GM19463 (cell line): ENCODE measurements around the gene IKBKE.

Source experiments
- ATAC-seq: cut with Tn5 transposase; IDR thresholded peaks from one replicate; pipeline ENCODE4 v1.9.1; 2021; ENCODE audit warnings: mild to moderate bottlenecking, moderate library complexity; ENCODE audit not compliant: unreplicated experiment

IKBKE gene

DNA sequence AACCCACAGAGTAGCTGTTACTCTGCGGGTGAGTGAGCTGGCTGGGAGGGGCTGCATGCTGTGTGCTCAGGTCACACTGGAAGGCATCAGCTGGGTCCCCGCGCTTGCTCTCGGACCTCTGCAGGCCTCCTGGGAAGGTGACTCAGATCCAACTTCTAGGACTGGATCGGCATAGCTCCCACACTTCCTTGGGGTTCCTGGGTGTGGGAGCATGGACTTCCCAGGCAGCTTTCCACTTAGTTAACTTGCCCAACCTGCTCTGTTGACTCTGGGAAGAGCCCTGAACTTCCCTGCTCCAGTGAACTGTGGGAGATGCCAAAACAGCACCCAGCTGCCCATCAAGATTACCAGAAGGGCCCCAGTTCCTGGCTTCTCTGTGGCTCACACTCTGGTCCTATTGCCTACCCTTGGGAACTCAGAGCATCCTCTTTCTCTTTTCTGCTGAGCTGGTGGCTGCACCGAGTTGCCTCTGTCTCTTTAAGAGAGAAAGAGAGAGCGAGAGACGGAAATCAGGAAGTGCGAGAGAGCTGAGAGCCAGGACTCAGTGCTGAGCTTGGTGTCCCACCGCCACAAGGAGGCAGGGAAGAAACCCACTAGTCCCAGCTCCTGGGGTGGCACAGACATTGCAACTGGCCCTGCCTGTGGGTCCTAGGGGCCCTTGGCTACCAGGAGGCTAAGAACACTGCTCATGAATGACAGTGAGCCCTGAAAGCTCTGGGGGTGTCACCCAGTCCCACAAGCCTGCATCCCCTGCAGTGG lies at the start of gene IKBKE:
IKBKE (plus strand) TSS at position 544 of the 759 bp plus-strand sequence. CDS start 2,752 bp downstream, outside the sequence.
- ATAC-seq, result peak; percentile 55

DNA sequence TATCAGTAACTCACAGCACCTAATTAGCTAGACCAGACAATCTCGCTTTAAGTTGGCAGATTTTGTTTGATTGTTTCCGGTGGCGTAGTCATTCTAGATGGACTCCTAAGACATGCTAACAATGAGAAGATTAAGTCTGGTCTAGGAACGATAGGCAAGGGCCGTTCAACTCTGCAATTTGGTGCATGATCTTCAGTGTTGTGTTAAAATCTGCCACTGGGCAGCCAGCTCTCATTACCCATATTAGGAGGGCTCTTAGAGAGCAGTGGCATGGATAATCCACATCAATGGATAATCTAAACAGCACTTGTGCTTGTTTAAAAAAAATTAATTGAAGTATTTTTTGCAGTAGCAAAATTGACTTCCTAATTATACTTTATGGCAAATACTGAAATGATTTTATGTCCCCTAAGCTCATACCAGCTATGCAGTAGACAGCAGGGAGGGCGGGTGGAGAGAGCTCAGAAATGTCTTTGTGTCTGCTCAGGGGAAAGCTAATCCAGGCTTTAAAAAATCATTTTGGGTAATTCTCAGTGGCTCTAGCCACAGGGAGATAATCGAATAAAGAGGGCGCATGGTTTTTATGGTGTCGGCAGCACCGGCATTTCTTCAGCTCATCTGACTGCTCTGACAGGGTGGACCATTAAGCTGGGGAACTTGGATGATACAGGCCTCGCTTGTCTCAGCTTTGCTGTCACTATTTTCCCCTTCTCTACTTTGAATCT lies 48.5 kb upstream of the IKBKE start:
- no peak for ATAC-seq

DNA sequence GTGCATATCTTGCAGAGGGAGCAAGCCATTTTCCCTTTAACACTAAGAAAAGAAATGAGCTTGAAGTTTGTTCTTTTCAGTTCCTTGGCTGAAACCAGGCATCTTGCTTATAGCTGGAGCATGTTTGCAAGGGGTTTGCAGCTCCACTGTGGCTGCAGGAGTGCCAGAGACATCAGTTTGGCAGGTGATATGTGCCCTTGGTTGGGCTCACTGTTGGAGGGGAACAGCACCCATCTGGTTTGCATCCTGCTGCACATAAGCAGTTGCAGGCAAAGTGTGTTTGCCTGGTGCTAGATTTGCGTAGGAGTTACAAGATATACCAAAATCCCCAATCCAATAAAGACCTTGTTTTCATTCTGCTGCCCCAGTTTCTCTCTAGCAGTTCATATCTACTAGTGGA lies 47.8 kb upstream of the IKBKE start:
- ATAC-seq, result no peak

DNA sequence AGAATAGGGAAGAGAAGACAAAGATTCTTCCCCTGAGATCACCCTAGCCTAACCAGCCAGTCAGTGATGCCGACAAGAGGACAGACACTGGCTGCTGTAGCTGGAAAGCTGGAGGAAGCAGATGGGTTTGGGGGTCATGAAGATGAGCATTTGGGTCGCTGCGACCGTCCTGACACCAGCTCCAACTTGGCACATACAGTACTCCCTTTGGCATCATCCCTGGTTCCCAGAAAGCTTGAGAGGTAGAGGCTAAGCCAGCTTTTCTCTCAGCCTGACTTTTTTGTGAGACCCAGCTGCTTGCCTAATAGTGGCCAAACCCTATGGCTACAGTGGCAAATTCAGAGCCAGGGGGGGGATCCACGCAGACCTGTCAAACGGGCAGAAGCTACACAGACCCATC lies 43.0 kb upstream of the IKBKE start:
- ATAC-seq, result no peak

DNA sequence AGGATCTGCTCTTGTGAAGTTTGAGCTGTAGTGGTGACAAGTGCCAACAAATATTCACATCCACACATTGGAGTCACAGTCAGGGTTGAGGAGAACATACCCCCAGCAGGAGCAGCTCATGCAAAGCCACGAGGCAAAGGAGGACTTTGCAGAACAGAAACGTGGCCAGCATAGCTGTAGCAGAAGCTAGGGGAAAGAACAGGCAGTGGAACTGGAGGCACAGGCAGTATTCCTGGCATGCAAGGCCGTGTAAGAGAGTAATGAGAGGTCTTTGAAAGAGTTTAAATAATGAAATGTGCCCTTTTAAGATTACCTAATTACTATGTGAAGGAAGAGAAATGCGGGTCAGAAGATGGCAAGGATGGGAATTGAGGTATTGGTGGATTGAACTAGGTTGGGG lies 40.9 kb upstream of the IKBKE start:
- no peak for ATAC-seq

DNA sequence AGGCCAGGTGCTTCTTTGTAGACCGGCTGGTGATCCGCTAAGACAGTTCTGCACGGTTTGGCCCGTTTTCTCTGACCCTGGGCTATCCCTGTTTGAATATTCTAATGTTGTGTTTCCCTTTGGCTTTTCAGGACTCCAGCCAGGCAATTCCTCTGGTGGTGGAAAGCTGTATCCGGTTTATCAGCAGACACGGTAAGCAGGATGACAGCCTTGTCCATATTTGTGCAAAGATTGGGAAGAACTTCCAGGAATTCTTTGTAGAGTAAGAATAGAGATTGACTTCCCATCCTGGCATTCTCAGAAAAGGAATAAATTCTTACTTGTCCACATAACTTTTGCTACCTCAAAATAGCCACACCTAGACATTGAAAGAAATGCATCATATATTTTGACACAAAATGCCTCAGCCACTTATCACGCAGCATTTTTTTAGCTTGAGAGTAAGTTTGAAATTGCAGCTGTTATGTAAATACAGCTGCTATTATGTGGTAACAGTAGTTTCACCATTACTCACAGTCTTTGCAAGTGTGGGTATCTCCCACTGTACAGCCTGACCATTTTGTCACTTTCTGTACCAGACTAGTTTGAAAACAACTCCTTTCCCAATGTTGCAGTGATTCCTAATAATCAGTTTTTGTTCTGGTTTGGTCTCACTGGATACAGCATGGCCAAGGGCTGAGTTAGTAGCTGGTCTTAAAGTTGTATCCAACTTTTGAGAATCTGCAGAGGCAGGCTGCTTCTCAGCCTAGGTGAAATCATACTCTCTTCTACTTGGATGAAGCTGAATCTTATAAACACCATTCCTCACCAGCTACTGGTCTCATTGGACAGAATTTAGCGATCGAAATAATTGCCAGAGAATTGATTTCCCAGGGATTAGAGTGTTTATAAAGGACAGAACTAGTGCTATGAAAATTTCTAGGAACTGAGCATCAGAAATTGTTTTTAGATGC lies 40.0 kb upstream of the IKBKE start:
- peak; percentile 100 for ATAC-seq

DNA sequence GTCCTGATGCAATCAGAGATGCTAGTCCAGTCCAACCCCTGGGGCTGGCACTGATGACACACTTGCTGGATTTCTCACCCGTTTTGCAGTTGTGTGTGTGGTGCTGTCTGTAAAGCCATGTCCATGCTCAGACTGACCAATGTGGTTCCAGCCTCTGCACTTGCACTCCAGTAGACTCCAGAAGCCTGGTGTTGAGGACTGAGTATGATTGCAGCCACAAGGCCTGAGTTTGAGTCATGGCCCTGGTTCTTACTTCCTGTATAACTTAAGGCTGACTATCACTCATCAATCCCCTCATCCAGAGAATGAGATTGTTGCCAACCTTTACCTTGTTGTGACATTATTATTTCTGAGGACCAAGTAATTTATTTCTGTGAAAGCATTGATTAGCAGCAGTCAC lies 34.8 kb upstream of the IKBKE start:
- no peak for ATAC-seq

DNA sequence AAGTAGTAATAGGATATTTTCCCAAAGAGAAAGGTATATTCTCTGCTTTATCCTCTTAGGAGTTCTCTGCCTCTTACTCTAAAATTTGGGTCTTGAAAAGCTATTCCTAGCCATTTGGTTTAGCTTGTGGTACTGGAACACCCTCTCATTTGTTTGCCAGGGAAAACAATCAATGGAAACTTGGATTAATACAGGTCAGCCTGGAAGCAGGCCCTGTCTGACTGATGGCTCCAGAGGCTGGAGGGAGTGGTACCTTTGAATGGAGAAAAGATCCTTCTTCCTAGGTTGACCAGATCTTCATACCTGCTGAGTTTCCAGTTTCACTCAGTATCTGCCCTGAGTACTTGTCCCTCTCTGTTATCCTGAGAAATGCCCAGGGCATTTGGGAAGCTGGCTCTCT lies 31.7 kb upstream of the IKBKE start:
- no peak for ATAC-seq

DNA sequence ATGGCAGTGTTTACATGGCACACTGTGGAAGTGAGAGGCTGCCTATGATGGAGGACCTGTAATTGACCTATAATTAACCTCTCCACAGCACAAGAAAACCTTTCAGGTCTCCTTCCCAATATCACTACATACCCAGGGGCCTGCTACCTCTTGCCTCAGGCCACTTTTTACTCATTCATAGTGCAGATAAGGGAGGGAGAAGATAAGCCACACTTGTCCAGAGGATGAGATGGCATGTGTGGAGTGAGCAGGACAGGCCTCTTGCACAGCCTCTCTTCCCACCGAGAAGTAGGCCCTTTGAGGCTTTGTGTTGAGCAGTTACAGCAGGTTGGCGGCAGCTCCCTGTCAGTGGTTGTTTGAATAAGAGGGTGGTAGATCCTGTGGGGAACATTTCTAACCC lies 31.1 kb upstream of the IKBKE start:
- no peak for ATAC-seq

DNA sequence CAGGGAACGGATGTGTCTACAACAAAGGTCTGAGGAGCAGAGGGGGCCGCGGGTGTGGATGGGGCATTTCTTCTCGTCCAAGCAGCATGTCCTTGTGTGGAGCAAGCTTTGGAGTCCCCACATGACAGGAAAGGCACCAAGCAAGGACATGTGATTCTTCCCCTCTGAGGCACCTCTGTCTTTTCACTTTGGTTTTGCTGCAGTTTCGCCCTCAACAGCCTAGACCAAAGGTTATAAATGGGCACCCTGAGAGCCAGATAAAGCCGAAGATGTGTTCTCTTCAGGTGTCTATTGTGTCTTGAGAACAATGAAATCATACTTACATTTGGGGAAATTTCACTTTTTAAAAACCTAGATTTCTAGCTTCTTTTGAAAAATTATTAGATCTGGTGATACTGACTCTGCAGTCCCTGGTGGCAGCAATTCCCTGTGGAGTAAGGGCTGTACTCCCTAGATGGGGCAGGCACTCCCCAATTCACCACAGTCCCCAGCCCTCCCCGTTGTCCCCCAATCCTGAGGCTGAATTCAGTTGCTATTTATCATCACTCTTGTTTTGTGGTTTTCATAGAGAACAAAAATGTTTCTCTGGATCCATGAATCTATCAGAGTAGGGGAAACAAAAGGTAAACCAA lies 28.8 kb upstream of the IKBKE start:
- ATAC-seq, result no peak

DNA sequence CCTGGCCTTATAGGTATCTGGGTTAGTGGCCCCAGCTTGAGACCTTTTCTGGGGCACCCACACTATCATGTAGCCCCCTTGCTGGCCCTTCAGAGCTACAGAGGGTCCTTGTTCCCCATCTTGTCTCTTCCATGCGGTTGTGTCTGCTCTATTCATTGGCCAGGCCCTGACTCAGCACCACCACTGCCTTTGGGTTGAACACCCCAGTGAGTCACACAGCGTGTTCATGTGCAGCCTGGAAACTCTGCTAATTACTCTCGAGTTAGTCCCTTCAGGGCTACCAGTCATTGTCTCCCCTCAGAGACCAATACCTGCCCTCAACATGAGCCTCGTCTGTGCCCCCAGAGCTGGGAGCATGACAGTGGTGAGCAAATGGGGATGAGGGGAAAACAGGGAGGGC lies 28.2 kb upstream of the IKBKE start:
- no peak for ATAC-seq

DNA sequence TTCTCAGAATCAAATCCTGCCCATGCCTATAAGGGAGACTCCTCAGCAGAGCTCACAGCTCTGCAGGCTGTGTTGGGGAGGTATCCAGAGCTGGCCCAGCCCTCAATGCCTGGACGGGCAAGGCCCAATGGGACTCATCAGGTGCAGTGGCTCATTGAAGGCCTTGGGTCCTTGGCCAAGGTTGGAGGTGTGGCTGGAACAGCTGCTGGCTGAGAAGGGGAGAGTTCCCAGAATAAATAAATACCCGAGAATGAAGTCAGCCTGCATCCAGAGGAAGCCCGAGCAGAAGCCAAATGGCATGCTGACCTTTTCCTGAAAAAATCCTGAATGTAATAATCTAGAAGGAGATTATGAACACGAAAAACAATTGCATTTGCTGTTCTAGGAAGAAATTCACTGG lies 25.2 kb upstream of the IKBKE start:
- ATAC-seq, result no peak

DNA sequence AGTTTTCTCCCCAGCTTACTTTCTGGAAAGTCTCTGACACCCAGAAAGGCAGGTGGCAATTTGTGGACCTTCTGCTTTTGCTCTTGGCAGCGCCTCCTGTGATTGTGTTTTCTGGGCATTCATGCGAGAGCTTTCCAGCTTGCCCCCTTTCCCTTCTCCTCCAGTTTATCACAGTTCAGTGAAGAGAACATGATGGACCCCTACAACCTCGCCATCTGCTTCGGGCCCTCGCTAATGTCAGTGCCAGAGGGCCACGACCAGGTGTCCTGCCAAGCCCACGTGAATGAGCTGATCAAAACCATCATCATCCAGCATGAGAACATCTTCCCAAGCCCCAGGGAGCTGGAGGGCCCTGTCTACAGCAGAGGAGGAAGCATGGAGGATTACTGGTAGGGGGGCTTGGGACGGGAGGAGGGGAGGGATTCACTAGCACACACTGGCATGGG lies 24.3 kb upstream of the IKBKE start:
- ATAC-seq, result no peak

DNA sequence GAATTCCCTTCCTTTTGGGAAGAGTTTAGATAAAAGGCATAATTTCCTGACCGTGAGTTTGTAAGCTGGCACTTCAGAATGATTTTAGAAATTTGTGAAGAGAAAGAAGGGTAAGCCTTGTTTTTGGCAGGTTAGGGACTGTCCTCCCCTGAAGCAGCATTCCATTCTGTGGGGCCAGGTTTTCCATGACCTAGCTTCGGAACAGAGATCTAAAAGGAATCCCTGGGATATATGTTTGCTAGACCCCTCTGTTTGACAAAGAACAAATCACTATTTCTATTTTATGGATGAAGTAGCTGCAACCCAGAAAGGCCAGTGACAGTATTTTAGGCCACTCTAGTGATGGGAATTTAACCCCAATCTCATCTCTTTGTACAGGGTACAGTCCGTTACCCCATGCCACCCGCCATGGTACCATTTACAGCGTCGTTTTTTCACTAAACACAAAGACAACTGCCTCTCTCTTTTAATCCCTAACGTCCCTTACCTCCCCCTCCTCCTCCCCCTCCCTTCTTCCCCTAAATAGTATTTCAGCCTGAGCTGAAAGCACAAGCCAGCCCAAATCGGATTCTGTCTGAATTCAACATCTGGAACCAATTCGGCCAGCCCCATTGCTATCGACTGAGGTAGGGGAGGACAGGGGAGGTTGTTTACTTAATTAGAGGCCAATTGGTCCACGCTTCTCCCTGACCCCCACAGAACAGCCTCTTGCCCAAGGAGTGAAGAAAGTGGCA lies 23.4 kb upstream of the IKBKE start:
- no peak for ATAC-seq

DNA sequence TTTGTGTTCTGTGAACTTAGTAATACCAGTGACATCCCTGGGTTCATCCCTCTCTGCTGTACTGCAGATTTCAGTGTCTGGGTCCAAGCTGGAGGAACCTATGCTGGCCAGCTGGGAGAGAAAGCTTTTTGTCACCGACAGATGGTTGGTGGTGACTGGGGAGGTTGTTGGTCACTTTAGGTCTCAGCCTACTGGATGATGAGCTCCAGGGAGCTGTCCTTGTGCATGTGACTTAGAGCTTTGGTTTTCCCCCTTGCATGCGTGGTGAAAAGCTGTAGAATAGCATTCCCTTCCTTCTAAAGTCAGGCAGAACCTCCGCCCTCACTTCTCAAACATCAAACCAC lies 22.9 kb upstream of the IKBKE start:
- no peak for ATAC-seq

DNA sequence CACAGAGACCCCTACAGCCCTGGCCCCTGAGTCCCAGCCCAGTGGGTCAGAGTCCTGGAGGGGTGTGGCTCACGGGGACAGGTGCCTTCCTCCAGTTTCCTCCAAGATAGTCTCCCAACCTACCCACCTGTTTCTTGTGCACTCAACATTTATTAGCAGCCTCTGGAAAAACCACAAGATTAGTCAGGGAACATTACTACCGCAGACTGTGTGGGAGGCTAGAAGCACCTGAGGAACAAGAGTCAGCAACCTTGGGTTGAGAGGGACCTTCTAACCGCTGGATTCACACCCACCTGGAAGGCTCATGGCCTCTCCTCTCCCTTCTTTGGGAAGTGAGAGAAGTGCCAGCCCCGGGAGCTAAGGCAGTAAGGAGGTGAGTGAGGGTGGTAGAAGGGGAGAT lies 22.5 kb upstream of the IKBKE start:
- ATAC-seq, result no peak

DNA sequence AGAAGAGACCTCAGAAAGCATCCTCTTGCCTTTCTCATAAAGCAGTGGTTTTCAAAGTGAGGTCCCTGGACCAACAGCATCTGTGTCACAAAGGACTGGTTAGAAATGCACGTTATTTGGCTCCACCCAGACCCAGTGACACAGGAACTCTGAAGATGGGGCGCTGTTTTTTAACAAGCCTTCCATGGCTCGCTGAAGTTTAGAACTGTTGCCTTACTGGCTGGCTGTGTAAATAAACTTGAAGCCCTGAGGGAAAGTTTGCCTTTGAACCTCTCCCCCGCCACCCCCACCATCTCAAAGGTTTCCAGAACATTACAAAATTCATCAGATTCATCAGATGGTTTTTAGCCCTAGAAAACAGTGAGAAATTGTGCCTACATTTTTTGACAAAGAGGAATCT lies 21.8 kb upstream of the IKBKE start:
- no peak for ATAC-seq

DNA sequence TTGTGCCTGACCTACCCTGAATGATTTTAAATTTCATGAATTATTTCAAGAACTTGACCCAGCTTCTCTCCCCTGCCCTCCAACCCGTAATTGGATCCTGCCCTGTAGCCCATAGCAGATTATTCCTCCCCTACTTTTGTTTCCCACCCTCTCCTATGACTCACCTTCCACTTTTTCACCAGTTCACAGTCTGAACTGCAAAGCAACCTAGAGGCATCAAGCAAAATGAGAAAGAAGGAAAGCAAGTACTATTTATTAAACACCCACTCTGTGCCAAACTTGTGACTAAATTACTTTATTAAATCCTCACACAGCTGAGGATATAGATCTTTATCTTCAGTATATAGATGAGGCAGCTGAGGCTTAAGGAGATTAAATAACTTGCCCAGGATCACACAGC lies 20.7 kb upstream of the IKBKE start:
- ATAC-seq, result no peak

DNA sequence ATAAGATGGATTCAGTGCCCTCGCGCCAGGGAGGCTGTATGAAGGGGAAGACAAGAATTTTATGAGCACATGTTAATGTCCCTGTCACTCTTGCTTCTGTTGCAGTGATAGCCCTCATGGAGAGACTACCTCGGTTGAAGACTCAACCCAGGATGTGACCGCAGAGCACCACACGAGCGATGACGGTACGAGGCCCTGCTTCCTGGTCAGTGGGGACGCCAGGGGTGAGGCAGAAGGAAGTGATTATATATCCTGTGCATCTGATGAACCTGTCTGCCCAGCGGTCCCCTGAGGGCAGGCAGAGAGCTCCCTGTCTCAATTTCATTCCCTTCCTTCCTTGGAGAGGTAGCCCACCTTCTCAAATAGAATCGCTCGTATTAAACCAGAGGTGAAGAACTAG lies 20.0 kb upstream of the IKBKE start:
- ATAC-seq, result no peak

DNA sequence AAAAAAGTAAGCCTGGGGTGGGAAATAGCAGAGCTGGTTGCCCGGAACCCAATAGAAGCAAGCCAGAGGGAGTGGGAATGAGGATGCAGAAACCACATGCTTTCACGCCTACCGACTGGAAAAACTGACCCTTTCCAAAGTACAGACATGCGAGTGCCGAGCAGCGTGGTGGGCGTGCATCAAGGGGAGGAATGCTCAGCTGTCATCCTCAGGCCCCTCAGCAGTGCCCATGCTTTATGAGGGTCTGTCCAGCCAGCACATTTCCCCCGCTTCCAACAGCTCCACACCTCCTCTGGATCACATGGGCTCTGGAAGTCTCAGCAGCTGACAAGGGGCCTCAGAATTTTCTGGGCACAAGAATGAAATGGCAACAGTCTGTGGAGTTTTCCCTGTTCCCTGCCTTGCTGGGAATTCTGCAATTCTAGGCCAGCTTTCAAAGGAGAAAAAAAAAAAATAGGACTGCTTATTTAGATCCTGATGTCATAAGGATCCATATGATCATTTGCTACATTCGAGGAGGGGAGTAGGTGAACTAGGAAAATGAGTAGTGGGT lies 19.1 kb upstream of the IKBKE start:
- no peak for ATAC-seq
